Brain microvascular endothelial cell (primary cell): ENCODE results near the gene NDUFAF8.

Source experiments
- DNase-seq: peaks from one replicate; pipeline ENCODE4 v3.0.0-alpha.2; 2020
- H3K27ac ChIP-seq: fragments of 250-450 bp; sonication (Bioruptor Pico); 2 replicates; pipeline ENCODE4 v1.5.1; 2020; ENCODE audit warnings: mild to moderate bottlenecking, moderate library complexity
- H3K27me3 ChIP-seq: fragments of 250-450 bp; sonication (Bioruptor Pico); replicated peaks from 2 replicates; pipeline ENCODE4 v1.5.1; 2020; ENCODE audit warnings: mild to moderate bottlenecking
- H3K36me3 ChIP-seq: fragments of 250-450 bp; sonication (Bioruptor Pico); replicated peaks from 2 replicates; pipeline ENCODE4 v1.5.1; 2020; ENCODE audit warnings: mild to moderate bottlenecking
- H3K4me3 ChIP-seq: 2 replicates; pipeline ENCODE4 v1.5.1; 2011; ENCODE audit warnings: low read depth, mild to moderate bottlenecking, control low read depth, low read length, moderate library complexity
- CTCF ChIP-seq: IDR thresholded peaks from 2 replicates; pipeline ENCODE4 v1.5.1; 2011; ENCODE audit warnings: low read depth, mild to moderate bottlenecking, moderate library complexity, low read length, control low read depth, inconsistent platforms; ENCODE audit errors: missing control alignments
- in situ Hi-C: cut with HindIII; loops from 2 replicates; pipeline ENCODE4 v1.10.0; 2017; ENCODE audit warnings: low sequenced_read_pairs, low pct_ligation_motif_present

Gene NDUFAF8

GRCh38 chr17:81210466-81210865 lies 28.7 kb upstream of the NDUFAF8 start:
- DNase-seq: no peak
- Histone ChIP-seq H3K4me3 (no peak overlapping the region), H3K36me3 (no peaks in the 10 kb centered on the region), H3K27ac (no peak overlapping the region), H3K27me3 (no peaks in the 10 kb centered on the region)
- in situ Hi-C loops: no loop called here
- no peak for TF ChIP-seq CTCF

GRCh38 chr17:81210868-81211267 lies 28.2 kb upstream of the NDUFAF8 start:
- no peak for TF ChIP-seq CTCF
- Histone ChIP-seq H3K27me3 (no peaks in the 10 kb centered on the region), H3K27ac (no peak overlapping the region), H3K36me3 (no peaks in the 10 kb centered on the region), H3K4me3 (no peak overlapping the region)
- in situ Hi-C loops: no loop called here
- peak; percentile 40 for DNase-seq

- no peaks in the 10 kb centered on the region for H3K27me3 ChIP-seq
- in situ Hi-C loops: no loop called here
- H3K4me3 ChIP-seq: no peak overlapping the region
- TF ChIP-seq CTCF: no peak
- H3K36me3 ChIP-seq: no peaks in the 10 kb centered on the region
- no peak overlapping the region for H3K27ac ChIP-seq
- no peak for DNase-seq
Observed at GRCh38 chr17:81212365-81212764, 26.8 kb upstream of the NDUFAF8 start.

DNA sequence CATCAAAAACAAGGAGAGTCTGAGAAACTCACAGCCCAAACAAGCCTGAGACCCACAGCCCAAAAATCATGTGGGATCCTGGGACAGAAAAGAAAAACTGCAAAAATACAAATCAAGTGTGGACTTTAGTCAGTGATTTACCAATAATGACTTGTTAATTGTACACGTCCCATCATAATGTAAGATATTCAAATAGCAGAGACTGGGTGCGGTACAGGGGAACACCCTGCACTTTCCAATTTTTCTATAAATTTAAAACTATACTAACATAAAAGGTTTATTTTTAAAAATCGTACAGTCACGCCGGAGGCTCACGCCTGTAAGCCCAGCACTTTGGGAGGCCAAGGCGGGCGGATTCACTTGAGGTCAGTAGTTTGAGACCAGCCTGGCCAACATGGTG lies 25.1 kb upstream of the NDUFAF8 start:
- TF ChIP-seq CTCF: no peak
- in situ Hi-C loops: no loop called here

DNA sequence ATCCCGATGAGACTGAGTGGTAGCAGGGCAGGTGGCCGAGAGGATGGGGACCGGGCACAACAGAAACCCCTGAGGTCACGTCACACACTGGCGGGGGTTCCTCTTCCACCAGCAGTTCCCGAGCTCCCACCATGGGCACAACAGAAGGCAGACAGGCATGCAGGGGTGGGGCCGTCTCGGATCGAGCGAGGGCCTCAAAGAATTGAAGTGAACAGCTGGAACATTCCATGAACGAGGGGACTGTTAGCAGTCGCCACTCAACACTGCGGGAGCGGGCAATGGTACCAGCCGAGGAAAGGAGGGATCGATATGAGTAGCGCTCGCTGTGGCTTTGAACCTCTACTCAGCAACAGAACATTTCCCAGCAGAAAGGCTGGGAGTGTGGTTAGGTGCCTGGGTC lies 21.6 kb upstream of the NDUFAF8 start:
- in situ Hi-C loops: no loop called here

More for the DNA sequence above, 25.1 kb upstream of the NDUFAF8 start:
- Histone ChIP-seq H3K27me3 (no peaks in the 10 kb centered on the region), H3K27ac (no peak overlapping the region), H3K4me3 (no peak overlapping the region), H3K36me3 (no peaks in the 10 kb centered on the region)
- no peak for DNase-seq

More for the DNA sequence above, 21.6 kb upstream of the NDUFAF8 start:
- H3K36me3 ChIP-seq: no peaks in the 10 kb centered on the region
- TF ChIP-seq CTCF: no peak
- H3K4me3 ChIP-seq: no peak overlapping the region
- DNase-seq: no peak
- H3K27ac ChIP-seq: no peak overlapping the region
- H3K27me3 ChIP-seq: no peaks in the 10 kb centered on the region
